ENCODE measurements around the gene NPM3.

NPM3 gene, protein sequence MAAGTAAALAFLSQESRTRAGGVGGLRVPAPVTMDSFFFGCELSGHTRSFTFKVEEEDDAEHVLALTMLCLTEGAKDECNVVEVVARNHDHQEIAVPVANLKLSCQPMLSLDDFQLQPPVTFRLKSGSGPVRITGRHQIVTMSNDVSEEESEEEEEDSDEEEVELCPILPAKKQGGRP

GRCh38 chr10:101782811-101783735, at the start of gene NPM3:
Gene NPM3, minus strand, starts transcription at chr10:101783446. Its CDS starts 56 bp downstream, at chr10:101783390.
- peak; percentile 59 for DNase-seq (ENCODE audit: low read depth)

- no peak for DNase-seq (ENCODE audit: low read depth)
Measured at GRCh38 chr10:101832325-101832771, 49.1 kb upstream of the NPM3 start.

- DNase-seq (ENCODE audit: low read depth) = no peak
Measured at GRCh38 chr10:101831169-101831811, 48.0 kb upstream of the NPM3 start.

DNA sequence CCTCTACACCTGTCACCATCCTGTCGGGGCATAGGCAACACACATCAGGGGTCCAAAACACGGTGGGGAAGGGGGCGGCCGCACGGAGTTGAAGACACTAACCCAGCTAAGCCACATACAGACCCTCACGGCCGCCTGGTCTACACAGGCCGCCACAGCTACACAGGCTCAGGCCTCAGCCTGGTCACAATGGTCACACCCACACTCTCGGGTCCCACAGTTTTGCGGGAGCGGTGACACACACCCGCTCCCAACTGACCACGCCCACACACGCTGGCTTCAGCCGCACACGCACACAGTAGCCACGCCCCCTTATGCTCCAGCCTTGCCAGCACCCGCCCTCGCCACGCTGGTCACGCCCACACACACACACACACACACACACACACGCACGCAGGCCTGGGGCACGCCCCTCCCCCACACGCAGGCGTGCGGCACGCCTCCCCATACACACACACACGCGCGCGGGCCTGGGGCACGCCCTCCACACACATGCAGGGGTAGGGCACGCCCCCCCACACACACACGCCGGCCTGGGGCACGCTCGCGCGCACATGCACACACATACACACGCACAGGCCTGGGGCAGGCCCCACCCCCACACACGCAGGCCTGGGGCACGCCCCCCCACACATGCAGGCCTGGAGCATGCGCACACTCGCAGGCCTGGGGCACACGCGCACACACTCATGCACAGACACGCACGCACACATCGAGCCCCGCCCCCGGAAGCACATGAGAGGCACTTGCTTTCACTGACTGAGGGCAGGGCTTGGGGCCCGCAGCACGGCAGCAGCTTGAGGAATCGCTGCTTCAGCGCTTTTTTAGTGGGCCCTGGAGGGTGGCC, 47.3 kb upstream of the NPM3 start:
- peak; percentile 98 for DNase-seq (ENCODE audit: low read depth)

- DNase-seq (ENCODE audit: low read depth) = no peak
Measured at GRCh38 chr10:101829561-101830315, 46.5 kb upstream of the NPM3 start.

DNA sequence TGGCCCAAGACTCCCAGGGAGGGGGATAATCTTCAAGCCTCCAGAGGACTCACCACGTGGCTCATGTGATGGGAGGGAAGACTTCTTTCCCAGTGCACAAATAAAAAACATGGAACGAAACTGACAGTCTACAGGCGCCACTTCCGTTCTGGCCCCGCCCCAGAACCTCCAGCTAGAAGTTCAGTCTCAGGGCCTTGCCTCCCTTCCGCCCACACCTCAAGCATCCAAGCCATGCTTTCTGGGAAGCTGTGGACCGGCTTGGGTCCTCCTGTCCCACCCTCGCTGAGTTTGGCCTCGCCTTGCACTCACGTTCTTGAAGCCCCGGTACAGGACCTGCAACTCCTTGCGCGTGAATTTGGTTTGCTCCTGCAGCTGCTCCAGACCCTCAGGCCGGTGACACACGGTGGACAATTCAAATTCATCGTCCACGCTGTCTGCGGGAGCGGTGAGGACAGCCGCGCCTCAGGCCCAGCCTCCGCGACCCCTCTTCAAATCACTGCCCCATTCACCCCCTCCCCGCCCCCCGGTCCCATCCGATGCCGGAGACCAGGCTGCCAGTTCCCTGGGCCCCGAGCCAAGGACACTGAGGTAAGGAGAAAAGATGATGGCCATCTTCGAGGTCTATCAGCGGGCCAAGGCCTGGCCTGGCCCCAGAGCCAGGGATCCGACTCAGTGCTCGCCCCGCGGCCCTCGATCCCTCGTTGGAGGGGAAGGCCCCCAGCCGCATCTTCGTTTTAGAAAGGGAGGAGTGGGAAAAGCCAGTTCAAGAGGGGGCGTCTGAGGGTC, 45.7 kb upstream of the NPM3 start:
- no peak for DNase-seq (ENCODE audit: low read depth)

DNA sequence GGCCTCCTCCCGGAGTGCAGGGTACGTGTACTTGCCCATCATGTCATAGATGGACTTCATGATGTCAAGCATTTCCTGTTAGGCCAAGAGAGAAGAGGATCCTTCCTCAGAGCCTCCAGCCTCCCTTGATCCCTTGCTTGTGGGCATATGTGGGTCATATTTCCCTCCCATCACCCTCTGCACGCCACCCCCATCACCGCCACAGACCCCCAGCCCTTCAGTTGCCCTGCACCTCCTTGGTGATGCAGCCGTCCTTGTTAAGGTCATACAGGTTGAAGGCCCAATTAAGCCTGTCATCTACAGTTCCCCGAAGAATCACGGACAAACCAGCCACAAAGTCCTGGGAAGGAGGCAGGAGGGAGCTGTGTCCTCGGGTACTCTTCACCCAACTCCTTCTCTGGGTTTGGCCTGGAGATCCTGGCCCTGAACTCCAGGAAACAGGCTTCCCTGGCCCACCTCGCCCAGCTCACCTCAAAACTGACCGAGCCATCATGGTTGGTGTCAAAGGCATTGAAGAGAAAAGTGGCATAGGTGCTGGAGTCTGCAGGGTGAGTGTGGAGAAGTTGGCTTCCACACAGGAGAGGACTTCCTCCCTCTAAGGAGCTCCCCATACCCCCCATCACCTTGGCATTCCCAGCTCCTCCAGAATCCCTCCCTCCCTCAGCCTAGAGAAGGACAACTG, 44.8 kb upstream of the NPM3 start:
- DNase-seq (ENCODE audit: low read depth) = no peak

DNA sequence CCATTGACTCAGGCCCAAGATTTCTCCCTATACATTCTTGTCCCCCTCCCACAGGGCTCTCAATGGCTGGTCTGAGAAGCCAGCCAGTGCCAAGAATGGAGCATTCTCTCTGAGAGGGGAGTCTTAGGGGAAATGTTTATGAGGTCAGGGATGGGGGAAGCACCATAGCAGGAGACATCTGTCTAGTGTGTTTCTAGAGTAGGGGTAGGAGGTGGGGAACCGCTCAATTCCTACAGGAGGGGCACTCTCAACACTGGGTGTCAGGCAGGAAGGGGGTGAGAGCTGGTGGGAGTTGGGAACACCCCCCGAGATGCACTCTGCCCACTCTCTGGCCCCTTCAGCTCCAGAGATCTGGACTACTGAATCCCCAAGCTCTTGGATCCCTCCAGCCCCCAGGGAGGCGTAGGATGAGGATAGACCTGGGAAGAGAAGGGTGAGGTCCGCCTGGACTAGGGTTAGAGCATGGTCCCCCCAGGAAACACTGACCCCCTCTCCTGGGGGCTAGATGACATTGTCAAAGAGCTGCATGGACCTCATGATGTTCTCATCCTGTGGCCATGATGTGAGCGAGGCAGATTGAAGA, 43.7 kb upstream of the NPM3 start:
- no peak for DNase-seq (ENCODE audit: low read depth)

- no peak for DNase-seq (ENCODE audit: low read depth)
Measured at GRCh38 chr10:101824736-101825135, 41.5 kb upstream of the NPM3 start.

DNA sequence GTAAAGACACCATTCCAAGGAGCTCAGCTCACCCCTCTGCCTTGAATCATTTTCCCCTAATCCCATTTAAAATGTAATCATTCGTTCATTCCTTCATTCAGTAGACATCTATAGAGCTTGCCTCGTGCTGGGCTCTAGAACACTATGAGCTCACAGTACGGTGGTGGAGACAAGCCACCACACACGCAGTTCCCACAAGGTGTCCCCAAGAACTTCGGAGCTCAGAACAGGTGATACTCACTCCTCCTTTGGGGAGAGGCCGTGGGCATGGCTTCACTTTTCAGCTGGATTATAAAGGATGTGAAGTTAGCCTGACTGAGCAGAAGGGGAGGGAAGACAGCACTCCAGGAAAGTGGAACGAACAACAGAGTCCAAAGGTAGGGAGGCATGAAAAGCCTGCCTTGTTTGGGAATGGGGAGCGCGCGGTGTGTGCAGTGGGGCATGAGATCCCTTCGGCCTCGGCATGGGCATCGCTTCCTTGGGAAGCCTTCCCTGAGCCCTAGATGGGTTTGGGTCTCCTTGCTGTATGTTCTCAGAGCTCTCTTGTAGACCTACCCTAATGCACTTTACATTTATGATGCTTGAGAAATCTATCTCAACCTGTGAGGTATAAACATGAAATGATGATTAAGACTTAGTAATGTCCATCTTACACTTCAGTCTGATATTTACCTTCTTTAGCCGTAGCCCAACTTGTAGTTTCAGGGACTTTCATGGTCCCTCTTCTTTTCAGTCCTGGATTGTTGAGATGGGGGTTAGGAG, 35.8 kb upstream of the NPM3 start:
- DNase-seq (ENCODE audit: low read depth) = no peak

GRCh38 chr10:101818119-101818871, 35.0 kb upstream of the NPM3 start, which contains the start of gene OGA:
Gene OGA, minus strand, starts transcription at chr10:101818444. Its CDS starts 422 bp downstream, at chr10:101818022.
- DNase-seq (ENCODE audit: low read depth) = peak; percentile 100

DNA sequence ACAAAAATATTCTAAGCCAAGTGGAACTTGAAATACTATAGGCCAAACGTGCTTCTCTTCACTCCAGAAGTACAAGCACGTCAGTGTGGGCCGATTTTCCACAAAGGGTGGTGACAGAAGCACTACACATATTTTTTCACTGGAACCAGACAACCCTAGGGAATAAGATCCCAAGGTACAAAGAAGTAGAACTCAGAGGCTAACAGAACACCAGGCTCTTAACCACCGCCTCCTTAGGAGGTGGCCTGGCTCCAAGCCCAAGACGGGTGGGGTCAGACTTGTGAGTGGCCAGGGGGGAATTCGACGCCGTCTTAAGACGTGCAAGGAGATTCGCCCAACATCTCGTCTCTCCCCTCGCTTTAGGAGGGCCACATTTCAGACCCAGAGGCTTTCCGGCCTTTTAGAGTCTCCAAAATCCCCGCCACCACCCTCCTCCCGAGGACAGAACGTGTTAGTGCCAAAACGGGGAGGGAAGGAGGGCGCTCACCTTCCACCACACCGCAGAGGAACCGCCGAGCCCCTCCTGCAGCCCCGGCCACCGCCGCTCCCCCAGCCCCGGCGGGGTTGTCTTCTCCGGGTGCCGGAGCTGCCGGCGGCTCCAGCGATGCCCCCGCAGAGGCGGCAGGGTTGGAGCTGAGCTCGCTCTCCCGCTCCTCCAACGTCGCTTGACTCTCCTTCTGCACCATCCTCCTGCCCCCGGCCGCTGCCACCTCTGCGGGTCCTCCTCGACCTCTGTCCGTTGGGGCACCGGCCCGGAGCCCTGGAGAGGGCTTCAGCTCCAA, 34.3 kb upstream of the NPM3 start:
- DNase-seq (ENCODE audit: low read depth) = peak; percentile 76

DNA sequence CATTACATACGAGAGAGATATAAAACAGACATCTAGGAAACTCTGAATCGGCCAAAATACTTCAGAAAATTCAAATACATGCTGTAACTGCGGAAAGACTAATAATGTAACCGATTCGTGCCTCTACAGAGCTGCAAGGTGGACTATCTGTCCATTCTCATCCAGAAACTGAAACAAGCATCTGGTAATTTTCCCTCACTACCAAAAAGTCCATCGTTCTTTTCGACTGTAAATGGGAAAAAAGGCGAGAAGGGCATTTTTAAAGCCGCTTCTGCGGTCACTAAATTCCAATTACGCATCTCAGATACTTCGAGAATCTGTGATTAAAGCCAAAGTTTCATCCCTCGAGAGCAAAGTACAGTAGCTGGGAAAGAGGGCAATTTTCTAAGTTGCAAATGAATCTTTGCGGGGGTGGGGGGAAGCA, 33.7 kb upstream of the NPM3 start:
- no peak for DNase-seq (ENCODE audit: low read depth)

- DNase-seq (ENCODE audit: low read depth) = no peak
Measured at GRCh38 chr10:101816376-101816775, 33.1 kb upstream of the NPM3 start.

DNA sequence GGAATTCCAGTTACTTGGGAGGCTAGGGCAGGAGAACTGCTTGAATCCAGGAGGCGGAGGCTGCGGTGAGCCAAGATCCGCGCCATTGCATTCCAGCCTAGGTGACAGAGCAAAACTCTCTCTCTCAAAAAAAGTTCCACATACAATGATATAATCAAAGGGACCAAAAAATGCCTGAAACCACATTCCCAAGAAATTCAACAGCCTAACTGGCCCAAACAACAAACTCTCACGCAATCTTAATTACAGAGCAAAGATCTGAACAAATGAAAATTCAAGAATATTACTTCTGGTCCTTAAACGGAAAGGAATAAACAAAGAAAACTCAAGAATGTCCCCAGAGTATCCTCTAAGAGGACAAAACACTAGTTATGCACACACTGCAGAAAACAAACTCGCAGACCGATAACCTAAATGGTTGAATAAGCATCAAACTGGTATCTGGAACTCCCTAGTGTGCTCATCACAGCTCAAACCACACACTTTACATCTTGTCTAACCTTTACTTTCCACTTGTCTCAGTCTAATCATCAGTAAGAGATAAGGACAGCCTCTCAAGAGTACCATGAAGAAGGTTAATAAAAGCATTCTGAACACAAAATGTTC, 31.3 kb upstream of the NPM3 start:
- no peak for DNase-seq (ENCODE audit: low read depth)

GRCh38 chr10:101812606-101813005, 29.4 kb upstream of the NPM3 start:
- DNase-seq (ENCODE audit: low read depth) = no peak

Data from CMK (cell line).